Measurements from ENCODE around the gene NKPD1. TPM values are rescaled to one million over a fixed set of nuclear protein-coding genes. Genes with fewer than 3 reads are reported as not detected.

NKPD1 gene
- total and polyA plus RNA-seq, 2 donors (not counting 1 experiment from before 2014, with no cell fraction given): 0.27 to 0.36 TPM

DNA sequence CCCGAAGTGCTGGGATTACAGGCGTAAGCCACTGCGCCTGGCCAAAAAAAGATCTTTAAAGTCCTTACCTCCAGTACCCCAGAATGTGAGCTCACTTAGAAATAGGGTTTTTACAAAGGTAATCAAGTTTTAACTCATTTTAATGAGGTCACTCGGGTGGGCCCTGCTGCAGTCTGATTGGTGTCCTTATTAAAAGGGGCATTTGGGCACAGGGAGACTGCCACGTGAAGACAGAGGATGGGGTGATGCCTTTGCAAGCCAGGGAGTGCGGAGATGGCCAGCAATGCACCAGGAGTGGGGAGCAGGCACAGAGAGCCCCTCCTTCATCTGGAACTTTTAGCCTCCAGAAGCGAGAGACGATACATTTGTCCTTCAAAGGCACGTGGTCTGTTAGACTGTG, 11.7 kb downstream of the NKPD1 start:
- intact Hi-C loops (cut with micrococcal nuclease): no loop called here
- Mint-ChIP-seq H3K4me1 (peaks cover 17% of the 10 kb centered on the region), H3K27me3 (peaks cover 12% of the 10 kb centered on the region), H3K9me3 (ENCODE audit: insufficient read depth) (no peaks in the 10 kb centered on the region), H3K4me3 (no peak overlapping the region), H3K27ac (no peak overlapping the region)
- POLR2A ChIA-PET: interaction anchor here (0.7 kb wide), 1 partner anchor 211 kb away, joined by 3 read pairs; no protein-coding TSS in a partner anchor
- Histone ChIP-seq H3K4me2 (replicated peaks; ENCODE audit: low read depth, low read length, poor library complexity, severe bottlenecking) (no peak overlapping the region), H3K4me1 (ENCODE audit: control insufficient read depth in 2 of 2, insufficient read depth in 2 of 2, low read length in 2 of 2) (peaks cover 20 to 28% of the 10 kb centered on the region in 2 donors), H3K9ac (ENCODE audit: low read length) (no peak overlapping the region), H3K9me3 (ENCODE audit: control extremely low read depth in 1 of 3, control insufficient read depth in 2 of 3, insufficient read depth in 1 of 3, low read length in 2 of 3) (peaks cover 0 to 22% (median 0%) of the 10 kb centered on the region in 3 donors), H2AFZ (ENCODE audit: insufficient read depth, low read depth, low read length, poor library complexity, severe bottlenecking) (no peak overlapping the region), H3K79me2 (ENCODE audit: control insufficient read depth, insufficient read depth, low read length) (no peaks in the 10 kb centered on the region), H3K27ac (ENCODE audit: low read length in 2 of 2) (no peak overlapping the region), H3K4me3 (ENCODE audit: control extremely low read depth in 1 of 5, extremely low read depth in 1 of 5, insufficient read depth in 1 of 5, low read depth in 2 of 5, low read length in 4 of 5) (no peak overlapping the region), H3K27me3 (replicated peaks in 1 of 4; ENCODE audit: control extremely low read depth in 1 of 4, control insufficient read depth in 3 of 4, insufficient read depth in 4 of 4, low read length in 3 of 4) (peaks cover 0 to 26% (median 7%) of the 10 kb centered on the region in 4 experiments), H4K20me1 (ENCODE audit: control insufficient read depth, insufficient read depth, low read length, poor library complexity, severe bottlenecking) (no peaks in the 10 kb centered on the region), H3K36me3 (replicated peaks in 1 of 2; ENCODE audit: control extremely low read depth in 1 of 2, control insufficient read depth in 1 of 2, extremely low read depth in 1 of 2, insufficient read depth in 2 of 2, low read length in 1 of 2) (peaks cover 0 to 10% of the 10 kb centered on the region in 2 experiments)
- CTCF ChIA-PET: interaction anchor here (1.3 kb wide), 1 partner anchor 12 kb away, joined by 3 read pairs; no protein-coding TSS in a partner anchor
- TF ChIP-seq, protein P1, sequence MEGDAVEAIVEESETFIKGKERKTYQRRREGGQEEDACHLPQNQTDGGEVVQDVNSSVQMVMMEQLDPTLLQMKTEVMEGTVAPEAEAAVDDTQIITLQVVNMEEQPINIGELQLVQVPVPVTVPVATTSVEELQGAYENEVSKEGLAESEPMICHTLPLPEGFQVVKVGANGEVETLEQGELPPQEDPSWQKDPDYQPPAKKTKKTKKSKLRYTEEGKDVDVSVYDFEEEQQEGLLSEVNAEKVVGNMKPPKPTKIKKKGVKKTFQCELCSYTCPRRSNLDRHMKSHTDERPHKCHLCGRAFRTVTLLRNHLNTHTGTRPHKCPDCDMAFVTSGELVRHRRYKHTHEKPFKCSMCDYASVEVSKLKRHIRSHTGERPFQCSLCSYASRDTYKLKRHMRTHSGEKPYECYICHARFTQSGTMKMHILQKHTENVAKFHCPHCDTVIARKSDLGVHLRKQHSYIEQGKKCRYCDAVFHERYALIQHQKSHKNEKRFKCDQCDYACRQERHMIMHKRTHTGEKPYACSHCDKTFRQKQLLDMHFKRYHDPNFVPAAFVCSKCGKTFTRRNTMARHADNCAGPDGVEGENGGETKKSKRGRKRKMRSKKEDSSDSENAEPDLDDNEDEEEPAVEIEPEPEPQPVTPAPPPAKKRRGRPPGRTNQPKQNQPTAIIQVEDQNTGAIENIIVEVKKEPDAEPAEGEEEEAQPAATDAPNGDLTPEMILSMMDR (IDR thresholded peaks at IDR 0.05): no peak
- TF ChIP-seq EZH2 (IDR thresholded peaks at IDR 0.05; ENCODE audit: borderline replicate concordance, insufficient read depth, low read depth, low read length, poor library complexity, severe bottlenecking): no peak
- ATAC-seq (ENCODE audit: low read depth): no peak
- WGBS (ENCODE audit: insufficient coverage): 94% methylated on average over 3 of the region's 9 CpGs
- DNase-seq: no peak

DNA sequence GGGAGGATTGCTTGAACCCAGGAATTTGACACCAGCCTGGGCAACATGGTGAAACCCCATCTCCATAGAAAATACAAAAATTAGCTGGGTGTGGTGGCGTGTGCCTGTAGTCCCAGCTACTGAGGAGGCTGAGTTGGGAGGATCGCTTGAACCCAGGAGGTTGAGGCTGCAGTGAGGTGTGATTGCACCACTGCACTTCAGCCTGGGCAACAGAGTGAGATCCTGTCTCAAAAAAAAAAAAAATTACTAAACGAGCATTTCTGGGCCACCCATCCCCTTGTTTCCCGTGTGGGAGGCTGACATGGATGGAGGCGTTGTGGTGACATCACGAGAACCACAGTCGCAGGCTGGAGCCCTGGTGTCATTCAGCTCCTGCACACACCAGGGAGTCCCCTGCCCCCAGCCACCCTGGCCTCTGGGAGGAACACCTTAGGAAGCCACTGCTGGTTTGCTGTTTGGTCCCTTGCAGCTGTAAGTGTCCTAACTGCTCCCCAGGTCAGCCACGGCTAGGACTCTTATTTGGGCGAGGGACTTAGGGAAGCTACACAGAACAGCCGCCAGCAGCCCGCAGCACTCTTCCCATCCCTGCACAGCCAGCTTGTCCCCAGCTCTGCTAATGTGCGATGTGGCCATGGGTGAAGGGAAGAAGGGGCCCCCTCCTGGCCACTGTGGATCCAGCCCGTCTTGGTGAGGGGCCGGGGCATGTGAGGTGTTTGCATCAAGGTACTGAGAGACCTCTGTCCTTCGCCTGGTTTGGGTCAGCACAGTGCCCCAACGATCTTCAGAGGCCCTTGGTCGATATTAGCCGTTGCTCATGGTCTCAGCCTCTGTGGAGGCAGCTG, 12.7 kb downstream of the NKPD1 start:
- H3K9me3 ChIP-seq (ENCODE audit: control extremely low read depth in 1 of 3, control insufficient read depth in 2 of 3, insufficient read depth in 1 of 3, low read length in 2 of 3): peaks cover 0 to 16% (median 0%) of the 10 kb centered on the region in 3 donors
- H3K9ac ChIP-seq (ENCODE audit: low read length): no peak overlapping the region
- H3K27ac ChIP-seq (ENCODE audit: low read length in 2 of 2): no peak overlapping the region
- Mint-ChIP-seq H3K27ac (no peak overlapping the region), H3K27me3 (peaks cover 8% of the 10 kb centered on the region), H3K9me3 (ENCODE audit: insufficient read depth) (no peaks in the 10 kb centered on the region), H3K4me1 (peaks cover 9% of the 10 kb centered on the region), H3K4me3 (no peak overlapping the region)
- no peak for ATAC-seq (ENCODE audit: low read depth)
- no peak overlapping the region for H3K4me2 ChIP-seq (replicated peaks; ENCODE audit: low read depth, low read length, poor library complexity, severe bottlenecking)
- intact Hi-C loops (cut with micrococcal nuclease): no loop called here
- 95% methylated on average over 16 of the region's 18 CpGs for WGBS (ENCODE audit: insufficient coverage)
- no peak for DNase-seq
- H3K79me2 ChIP-seq (ENCODE audit: control insufficient read depth, insufficient read depth, low read length): no peaks in the 10 kb centered on the region
- CTCF ChIA-PET: interaction anchor here (1.3 kb wide), 1 partner anchor 11 kb away, joined by 3 read pairs; no protein-coding TSS in a partner anchor
- POLR2A ChIA-PET: no interaction called here
- H3K36me3 ChIP-seq (replicated peaks in 1 of 2; ENCODE audit: control extremely low read depth in 1 of 2, control insufficient read depth in 1 of 2, extremely low read depth in 1 of 2, insufficient read depth in 2 of 2, low read length in 1 of 2): peaks cover 0 to 10% of the 10 kb centered on the region in 2 experiments
- TF ChIP-seq, protein P1 (IDR thresholded peaks at IDR 0.05): no peak
- no peak for TF ChIP-seq EZH2 (IDR thresholded peaks at IDR 0.05; ENCODE audit: borderline replicate concordance, insufficient read depth, low read depth, low read length, poor library complexity, severe bottlenecking)
- peaks cover 10 to 18% of the 10 kb centered on the region in 2 donors for H3K4me1 ChIP-seq (ENCODE audit: control insufficient read depth in 2 of 2, insufficient read depth in 2 of 2, low read length in 2 of 2)
- H3K27me3 ChIP-seq (replicated peaks in 1 of 4; ENCODE audit: control extremely low read depth in 1 of 4, control insufficient read depth in 3 of 4, insufficient read depth in 4 of 4, low read length in 3 of 4): peaks cover 0 to 17% (median 4%) of the 10 kb centered on the region in 4 experiments
- no peak overlapping the region for H3K4me3 ChIP-seq (ENCODE audit: control extremely low read depth in 1 of 5, extremely low read depth in 1 of 5, insufficient read depth in 1 of 5, low read depth in 2 of 5, low read length in 4 of 5)
- no peaks in the 10 kb centered on the region for H4K20me1 ChIP-seq (ENCODE audit: control insufficient read depth, insufficient read depth, low read length, poor library complexity, severe bottlenecking)
- H2AFZ ChIP-seq (ENCODE audit: insufficient read depth, low read depth, low read length, poor library complexity, severe bottlenecking): no peak overlapping the region

Data from B cell (primary cell).